GM03348 (cell line): ENCODE results near the gene UBLCP1.

Experiments
- DNase-seq: peaks from one replicate; pipeline ENCODE4 v3.0.0; 2012; ENCODE audit warnings: low spot score

The UBLCP1 gene

GRCh38 chr5:159311063-159311462, 48.0 kb downstream of the UBLCP1 start:
- no peak for DNase-seq

- DNase-seq: no peak
Observed at GRCh38 chr5:159313197-159313596, 50.1 kb downstream of the UBLCP1 start.

- peak; percentile 57 for DNase-seq
Observed at GRCh38 chr5:159316519-159317383, 53.7 kb downstream of the UBLCP1 start.

- no peak for DNase-seq
Observed at GRCh38 chr5:159317849-159318248, 54.8 kb downstream of the UBLCP1 start.

DNA sequence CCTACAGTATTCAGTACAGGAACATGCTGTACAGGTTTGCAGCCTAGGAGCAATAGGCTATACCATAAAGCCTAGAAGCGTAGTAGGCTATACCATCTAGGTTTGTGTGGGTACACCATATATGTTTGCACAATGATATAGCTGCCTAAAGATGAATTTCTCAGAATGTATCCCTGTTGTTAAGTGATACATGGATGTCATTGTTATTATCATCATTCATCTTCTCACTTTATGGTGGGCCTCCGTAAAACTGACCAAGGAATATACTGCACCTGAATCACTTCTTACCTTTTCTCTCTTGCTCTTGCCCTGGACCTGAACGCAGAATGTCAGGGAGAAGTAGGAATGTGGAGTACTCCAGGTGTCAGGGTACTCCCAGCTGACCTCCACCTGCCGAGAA, 55.4 kb downstream of the UBLCP1 start:
- DNase-seq: no peak

- no peak for DNase-seq
Observed at GRCh38 chr5:159319363-159319762, 56.3 kb downstream of the UBLCP1 start.

DNA sequence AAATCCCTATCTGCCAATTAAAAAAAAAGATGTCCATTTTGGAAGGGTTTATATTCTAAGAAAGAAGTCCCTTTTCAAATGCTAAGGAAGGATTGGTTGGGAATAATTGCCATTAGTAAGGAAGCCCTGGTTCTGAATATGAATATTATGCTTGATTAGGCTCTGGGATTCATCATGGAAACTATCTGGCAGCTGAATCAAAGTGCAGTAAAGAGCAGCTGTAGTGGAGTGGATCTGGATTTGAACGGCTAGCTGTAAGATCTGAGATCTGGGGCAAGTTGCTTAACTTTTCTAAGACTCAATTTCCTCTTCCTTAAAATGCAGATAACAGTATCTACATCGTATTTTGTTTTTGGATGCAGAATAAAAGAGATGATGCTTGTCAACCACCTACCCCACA, 56.7 kb downstream of the UBLCP1 start:
- no peak for DNase-seq

DNA sequence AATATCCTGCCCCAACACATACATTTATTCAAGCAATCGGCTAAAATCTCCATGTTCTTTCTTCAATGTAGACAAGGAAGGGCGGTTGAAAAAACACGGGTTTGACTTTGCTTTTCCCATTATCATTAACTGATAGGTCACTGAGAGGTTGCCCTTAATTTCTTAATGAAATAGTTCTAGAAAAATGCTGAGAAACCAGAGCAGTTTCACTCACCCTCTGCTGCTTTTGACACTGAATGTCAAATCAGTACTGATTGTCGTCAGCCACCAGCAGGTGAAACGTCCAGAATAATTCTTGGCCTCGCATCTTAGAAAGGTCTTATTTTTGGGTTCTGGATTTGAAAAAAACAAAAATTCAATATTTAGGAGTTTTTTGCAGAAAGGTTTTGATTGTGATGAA, 59.1 kb downstream of the UBLCP1 start:
- no peak for DNase-seq

DNA sequence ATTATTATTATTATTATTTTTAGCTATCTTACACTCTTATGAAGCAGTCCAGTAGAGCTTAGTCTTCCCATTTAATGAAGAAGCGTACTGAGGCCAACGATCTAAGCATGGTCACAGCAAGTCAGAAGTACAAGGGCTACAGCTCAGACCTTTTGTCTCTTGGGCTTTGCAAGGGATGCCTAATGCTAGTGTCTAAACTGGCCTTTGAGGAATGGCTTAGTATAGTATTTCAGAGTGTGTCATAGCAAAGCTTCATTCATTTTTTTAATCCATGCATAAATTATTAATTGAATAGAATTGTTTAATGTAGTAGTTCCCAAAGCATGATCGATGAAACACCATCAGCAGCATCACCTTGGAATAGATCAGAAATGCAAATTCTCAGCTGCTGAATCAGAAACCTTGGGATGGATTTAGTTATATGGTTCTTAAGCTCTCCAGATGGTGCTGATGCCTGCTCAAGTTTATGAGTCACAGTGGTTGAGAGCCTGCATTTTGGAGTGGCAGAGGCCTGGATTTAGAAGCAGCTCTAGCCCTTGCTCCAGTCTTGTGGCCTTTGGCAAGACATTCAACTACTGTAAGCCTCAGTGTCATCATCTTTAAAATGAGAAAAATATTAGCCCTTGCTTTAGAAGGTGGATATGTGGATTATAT, 61.1 kb downstream of the UBLCP1 start:
- peak; percentile 83 for DNase-seq

DNA sequence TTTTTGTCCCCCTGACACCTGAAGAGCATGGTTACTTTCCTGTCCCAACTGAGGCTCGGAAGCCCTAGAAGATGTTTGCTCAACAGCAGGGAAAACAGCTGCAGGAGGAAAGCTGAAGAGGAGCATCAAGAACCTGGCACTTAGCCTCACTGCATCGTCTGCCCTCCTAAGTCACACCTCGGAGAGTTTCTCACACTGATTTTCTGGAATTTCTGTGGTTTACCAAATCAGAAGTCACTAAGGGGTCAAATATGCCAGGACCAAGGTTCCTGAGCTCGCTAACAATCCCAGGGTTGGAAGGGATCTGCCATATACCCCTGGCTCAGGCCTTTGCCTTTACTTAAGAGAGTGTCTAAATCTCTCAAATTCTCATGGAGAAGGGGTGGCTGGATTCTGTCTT, 61.9 kb downstream of the UBLCP1 start:
- no peak for DNase-seq

DNA sequence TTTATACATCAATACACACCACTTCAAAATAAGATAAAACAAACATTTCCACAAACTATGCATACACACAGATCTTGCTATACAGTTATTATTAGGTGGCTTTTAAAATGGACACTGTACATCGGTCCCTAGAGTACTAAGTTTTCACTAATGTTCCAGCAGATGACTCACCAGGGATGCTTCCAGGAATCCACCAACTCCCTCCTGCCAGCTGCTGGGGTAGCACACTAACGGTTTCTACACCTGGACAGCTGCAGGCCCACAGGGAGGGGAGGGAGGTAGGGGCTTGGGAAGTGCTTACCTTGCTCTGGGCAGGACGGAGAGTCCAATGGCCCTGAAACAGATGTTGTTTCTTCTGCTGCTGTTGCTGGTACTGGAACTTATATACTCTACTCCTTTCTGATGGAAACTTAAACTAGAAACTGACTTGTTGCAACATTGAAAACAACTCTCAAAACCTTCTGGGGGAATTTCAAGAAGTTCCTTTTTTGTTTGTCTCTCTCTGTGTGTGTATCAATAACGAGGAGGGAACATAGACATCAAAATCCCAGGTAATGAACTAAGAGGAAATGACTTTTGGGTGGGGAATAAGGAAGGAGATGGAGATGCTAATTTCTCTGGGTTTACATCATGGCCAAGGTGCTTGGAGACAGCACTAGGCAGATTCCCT, 67.2 kb downstream of the UBLCP1 start, which contains the start of gene IL12B:
Gene IL12B (minus strand): TSS at position 357 of the 670 bp plus-strand sequence. CDS start 3,705 bp downstream, outside the sequence.
- DNase-seq: peak; percentile 63

DNA sequence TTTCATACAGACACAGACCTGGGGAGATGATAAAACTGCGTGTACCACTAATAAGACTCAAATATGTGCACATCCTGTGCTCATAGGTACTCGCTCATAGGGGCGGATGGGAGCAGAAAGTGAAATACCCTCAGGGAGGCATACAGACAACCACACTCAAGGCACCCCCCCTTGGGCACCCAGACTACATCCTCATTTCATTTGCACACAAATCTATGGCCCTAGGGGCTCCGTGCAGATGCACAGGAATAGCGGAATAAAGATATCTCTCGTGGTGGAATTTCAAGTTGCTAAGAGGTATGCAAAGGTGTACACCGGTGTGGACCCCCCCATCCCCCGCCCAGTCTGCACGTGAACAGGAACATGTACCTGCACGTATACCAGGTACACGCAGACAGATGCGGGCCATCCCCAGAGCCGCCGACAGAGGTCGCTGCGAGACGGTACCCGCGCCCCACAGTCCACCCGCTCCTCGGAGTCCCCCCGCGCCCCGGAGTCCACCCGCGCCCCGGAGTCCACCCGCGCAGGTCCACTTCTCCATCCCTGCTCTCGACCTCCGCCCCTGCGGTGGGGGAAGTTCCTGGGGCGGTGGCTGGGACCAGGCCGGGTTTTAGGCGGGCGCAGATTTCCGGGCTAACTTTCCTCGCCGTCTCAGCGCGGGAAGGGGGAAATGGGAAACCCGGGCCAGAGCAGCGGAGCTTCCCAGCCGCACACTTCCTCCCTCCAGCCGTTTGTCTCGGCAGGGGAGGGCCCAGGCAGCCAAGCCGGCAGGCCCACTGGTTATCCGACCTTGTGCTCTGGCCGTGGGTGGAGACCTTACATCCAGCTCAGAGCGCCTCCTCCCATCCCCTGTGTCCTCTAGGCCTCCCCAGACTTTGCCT, 68.2 kb downstream of the UBLCP1 start:
- DNase-seq: peak; percentile 77

GRCh38 chr5:159332800-159333544, 69.9 kb downstream of the UBLCP1 start:
- no peak for DNase-seq

- no peak for DNase-seq
Observed at GRCh38 chr5:159333545-159333925, 70.4 kb downstream of the UBLCP1 start.
